Fibroblast of lung (primary cell): ENCODE data around the gene RNASEH2C.

Source experiments
- CTCF ChIP-seq, 2 donors: IDR thresholded peaks in 1 of 2; conservative IDR thresholded peaks in 1 of 2; 1 replicate in 1 of 2; 2 replicates in 1 of 2; pipeline ENCODE4 v1.5.1; 2011 to 2012; ENCODE audit warnings: low read length in 2 of 2, control low read depth in 1 of 2, inconsistent platforms in 1 of 2, low read depth in 1 of 2, mild to moderate bottlenecking in 1 of 2
- EZH2 ChIP-seq: IDR thresholded peaks from 2 replicates; pipeline ENCODE4 v1.5.1; 2012; ENCODE audit warnings: low read length, control low read depth, mild to moderate bottlenecking; ENCODE audit errors: missing control alignments

GRCh38 chr11:65720211-65720934 is at the start of gene RNASEH2C:
- TF ChIP-seq CTCF (conservative IDR thresholded peaks at IDR 0.05 in 1 of 2, IDR thresholded peaks at IDR 0.05 in 1 of 2; ENCODE audit: low read depth in 1 of 2, low read length in 2 of 2), result no peak
- no peak for TF ChIP-seq EZH2
